Embryonic facial prominence (tissue), 1 donor: Measurements from ENCODE around the gene CFAP45.
A peak's percentile ranks its signal among the peaks of the same experiment; 100 is the strongest.

Experiments
- DNase-seq: peaks from one replicate; pipeline ENCODE4 v3.0.0-alpha.2; 2016; ENCODE audit errors: extremely low spot score

CFAP45 gene

DNA sequence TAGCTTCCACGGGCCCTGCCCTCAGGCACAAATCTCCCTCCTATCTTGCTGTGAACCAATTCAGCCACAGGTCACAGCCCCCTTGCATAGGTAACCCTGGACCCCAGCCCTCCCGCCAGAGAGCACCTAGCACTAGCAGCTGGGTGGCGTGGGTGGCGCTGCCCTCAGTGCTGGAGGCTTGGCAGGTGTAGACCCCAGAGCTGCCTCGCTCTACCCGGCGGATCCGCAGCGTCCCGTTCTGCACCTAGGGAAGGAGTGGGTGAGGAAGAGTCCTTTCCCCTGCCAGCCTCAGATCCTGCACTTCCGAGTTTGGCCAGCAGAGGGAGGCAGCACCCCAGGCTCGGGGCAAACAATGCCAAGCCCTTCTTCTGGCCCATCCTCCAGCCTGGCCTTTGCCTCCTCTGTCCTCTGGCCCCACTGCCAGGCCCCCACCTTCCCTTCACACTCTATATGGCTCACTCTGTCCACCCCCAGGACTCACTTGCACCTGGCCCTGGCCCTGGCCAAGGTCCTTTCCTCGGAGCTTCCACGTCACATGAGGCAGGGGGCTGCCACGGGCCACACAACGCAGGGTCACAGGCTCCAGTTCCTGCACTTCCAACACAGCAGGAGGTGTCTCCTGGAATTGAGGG lies 36.4 kb upstream of the CFAP45 start:
- DNase-seq, result no peak

DNA sequence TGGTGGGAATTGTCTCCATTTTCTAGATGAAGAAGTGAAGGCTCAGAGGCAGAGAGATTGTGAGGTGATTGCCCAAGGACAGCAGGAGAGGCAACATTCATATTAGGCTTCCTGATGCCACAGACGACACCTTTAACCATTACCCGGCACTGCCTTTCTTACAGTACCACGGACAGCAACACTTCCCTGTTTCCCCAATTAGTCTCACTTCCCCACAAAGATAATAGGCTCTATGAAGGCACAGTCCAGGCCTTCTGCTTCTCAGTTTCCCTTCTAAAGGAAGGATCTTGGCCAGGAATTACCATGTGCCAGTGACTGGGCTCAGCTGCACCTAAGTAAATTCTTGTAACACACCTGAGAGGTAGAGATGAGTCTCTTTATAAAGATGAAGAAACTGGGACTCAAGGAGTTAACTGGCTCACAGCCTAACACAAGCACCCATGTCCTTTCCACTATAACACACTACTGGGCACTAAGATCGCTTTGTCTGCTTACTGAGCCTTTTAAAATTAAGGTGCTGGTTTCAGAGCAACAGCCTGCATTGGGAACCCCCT lies 35.8 kb upstream of the CFAP45 start:
- DNase-seq, result no peak

DNA sequence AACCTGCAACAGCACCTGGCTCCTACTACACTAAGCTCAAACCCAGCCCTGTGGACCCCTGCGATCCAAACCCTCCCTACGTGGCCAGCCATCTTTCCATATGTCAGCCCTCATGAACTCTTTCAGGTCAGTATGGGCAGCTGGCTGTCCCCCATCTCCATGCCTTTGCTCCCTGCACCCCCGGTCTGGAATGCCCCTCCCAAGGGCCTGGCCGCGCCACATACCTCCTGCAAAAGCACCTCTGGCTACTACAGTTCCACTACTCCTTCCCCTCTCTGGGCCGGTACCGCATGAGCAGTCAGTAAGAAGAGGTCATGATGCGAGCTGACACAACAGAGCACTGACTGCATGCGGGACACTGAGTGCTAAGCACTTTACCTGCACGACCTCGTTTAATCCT lies 35.3 kb upstream of the CFAP45 start:
- DNase-seq, result no peak

DNA sequence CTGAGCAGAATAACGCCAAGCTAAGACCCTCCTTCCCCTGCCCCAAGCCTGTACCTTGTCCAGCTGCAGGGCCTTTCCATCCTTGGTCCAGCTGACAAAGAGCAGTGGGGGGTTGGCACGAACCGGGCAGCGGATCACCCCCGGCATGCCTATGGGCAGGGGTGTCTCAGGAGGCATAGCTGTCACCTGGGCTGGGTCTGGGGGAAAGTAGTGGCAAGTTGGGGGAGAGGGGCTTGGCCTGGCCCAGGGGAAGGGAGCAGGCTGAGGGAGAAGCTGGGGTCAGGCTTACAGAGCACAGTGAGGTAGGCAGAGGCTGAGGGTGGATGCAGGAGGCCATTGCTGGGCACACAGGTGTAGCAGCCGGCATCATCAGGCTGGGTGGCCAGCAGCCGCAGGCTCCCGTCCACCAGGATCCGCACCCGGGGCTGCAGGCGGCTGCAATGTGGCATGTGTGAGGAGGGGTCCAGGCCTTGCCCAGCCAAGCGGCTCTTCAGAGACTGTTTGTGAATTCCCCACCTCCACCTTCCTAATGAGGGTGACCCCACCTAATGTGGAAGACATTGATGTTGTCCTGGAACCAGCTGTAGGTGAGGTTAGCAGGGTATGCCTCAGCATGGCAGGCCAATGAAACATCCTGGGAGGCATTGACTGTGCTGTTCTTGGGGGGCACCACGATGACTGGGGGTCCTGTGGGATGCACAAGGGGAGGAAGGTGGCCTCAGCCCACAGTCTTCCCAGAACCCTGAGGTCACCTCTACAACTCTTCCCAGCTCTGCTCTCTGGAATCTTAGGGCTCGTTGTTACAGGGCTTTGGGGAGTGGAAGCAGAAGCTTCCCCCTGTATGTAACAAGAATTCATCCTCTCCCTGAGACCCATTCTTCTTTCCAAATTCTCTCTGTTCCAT lies 34.4 kb upstream of the CFAP45 start:
- no peak for DNase-seq

GRCh38 chr1:159933347-159933746 lies 33.4 kb upstream of the CFAP45 start:
- DNase-seq, result no peak

DNA sequence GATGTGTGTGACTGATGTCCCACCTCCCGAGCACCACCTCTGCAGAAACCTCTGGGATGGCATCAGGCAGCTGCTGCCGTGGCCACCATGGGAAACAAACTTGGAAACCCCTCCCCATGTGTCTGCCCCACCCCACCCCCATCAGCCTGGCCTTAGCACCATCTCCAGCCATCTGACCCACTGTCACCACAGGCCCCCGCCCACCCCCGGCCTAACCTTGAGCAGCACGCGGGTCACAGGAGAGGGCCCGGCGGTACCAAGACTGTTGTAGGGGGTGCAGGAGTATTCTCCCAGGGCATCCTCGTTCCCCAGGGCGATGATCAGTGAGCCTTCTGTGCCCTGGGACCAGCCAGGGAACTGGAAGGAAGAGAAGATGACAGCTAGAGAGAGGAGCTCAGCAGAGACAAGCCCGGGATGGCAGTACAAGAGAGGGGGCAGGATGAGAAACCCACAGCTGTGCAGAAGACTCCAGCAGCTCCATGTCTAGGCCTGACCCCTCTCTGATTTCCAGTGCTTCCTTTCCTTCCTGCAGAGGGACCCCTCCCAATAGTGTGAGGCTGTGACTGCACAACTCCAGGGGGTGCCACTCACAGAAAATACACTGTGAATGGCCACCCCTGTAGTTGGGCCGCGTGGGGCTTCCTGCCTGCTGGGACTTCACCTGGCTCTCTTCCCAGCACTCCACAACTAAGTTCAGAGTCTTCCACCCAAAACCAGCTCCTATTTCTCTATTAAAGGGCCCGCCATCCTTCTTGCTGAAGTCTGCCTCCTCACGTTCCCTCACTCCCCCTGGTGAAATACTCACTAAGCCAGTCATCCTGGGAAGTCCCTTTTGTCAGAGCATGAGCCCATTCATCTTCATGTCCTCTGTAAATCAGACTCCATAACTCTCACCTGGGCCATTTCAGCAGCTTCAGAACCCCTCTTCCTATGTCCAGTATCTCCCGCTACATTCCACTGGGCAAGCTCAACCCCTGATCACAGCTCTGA lies 32.6 kb upstream of the CFAP45 start:
- no peak for DNase-seq

- DNase-seq, result no peak
Measured at GRCh38 chr1:159931795-159932173, 31.8 kb upstream of the CFAP45 start.

DNA sequence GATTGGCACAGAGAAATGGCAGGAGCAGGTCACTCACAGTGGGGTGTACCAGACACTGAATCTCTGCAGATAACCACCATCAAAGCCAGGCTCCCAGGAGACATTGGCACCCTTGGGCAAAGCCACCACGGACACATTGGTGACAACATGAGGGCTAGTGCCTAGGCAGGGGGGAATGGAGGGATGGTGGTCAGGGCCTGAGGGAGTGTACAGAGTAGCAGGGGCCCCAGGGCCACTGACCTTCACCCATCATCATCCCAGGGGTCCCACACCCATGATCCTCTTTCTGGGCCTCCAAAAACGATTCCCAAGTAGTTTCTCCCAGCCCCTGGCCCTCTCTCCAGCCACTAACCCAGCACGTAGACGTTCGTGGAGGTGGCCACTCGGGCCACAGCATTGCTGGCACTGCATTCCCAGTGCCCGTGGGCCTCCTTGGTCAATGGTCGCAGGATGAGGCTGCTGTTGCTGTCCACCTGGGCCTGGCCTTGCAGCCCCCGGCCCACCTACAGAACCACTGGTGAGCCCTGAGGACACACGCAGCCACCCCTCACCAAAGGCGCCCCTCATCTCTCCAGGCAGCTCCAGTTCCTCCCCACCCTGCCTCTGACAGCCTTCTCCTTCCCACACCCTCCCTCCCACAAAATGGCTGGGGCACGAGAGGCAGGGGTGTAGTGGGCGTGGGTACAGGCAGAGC lies 31.3 kb upstream of the CFAP45 start:
- DNase-seq, result no peak

- no peak for DNase-seq
Measured at GRCh38 chr1:159930634-159931033, 30.7 kb upstream of the CFAP45 start.

DNA sequence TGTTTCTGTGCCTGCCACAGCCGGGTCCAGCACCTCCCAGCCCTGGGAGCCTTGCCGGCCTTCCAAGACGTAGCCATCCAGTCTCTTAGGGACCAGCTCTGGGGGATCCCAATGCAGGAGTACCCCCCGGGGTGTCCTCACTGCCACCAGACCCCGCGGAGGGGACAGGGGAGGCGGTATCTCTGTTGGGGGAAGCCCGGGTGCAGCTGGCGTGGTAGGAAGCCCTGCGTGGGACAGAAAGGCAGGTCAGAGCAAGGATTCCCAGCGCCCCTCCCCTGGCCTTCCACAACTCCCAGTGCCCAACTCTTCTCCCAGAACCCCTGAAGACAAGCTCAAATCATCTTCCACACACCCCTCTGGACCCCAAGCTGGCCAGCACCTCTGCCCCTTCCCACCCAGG lies 30.3 kb upstream of the CFAP45 start:
- no peak for DNase-seq

DNA sequence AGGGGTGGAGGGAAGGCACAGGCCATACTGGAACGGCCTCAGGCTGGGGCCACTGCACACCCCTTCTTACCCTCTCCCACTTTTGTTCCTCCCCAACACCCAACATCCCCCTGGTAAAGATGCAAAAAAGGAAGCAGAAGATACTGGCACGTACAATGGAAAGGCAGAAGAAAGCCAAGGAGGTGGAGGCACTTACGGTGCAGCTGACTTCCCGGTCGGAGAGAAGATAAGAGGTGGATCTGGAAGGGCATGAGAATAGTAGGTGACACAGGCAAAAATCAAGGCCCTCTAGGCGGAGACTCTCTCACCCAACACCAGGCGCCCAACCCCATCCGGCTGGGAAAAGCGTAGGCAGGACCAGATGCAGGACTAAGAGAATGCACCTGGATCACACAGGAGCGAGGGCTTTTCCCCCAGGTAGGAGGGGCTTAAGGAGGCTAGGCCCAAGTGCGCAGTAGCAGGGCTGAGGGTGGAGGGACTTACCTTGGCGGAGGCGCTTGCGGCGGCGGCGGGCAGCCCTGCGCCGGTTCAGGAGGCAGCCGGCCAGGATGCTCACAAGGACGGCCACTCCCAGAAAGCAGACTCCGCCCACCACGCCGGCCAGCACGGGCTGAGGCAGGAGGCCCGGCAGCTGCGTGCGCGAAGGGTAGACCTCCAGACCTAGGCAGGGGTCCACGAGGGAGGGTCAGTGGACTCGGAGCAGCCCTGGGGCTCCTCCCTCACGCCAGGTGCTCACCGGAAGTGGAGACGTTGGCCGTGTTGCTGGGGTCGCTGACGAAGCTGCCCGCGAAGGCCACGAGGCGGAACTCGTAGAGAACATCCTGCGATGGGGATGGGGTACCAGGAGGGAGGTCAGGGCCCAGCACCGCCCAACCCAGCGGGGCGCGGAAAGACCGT lies 29.4 kb upstream of the CFAP45 start:
- no peak for DNase-seq

DNA sequence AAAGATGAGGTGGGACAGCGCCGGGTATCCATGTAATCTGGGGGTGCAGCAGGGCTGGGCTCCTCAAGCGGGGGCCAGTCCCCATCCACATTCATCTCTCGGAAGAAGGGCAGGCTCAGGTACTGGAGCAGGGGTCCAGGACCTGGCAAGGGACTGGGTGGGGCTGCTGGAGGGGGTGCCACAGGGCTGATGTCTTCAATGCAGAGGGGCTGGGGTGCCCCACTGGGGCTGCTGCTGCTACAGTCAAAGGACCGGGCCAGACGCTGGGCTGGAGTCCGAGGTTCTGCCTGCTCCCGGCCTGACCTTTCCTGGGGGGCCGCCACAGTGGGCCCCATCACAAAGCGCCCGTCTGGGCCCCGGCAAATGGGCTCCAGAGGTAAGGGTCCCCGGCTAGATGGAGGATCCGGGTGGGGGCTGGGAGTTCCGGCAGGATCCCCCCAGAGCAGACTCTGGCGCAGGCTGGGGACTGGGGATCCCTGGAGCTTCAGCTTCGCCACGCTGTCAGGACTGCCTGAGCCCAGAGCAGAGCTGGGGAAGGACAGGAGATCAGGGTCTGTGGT lies 28.6 kb upstream of the CFAP45 start:
- DNase-seq, result no peak

GRCh38 chr1:159927849-159928431 lies 28.0 kb upstream of the CFAP45 start:
- no peak for DNase-seq

DNA sequence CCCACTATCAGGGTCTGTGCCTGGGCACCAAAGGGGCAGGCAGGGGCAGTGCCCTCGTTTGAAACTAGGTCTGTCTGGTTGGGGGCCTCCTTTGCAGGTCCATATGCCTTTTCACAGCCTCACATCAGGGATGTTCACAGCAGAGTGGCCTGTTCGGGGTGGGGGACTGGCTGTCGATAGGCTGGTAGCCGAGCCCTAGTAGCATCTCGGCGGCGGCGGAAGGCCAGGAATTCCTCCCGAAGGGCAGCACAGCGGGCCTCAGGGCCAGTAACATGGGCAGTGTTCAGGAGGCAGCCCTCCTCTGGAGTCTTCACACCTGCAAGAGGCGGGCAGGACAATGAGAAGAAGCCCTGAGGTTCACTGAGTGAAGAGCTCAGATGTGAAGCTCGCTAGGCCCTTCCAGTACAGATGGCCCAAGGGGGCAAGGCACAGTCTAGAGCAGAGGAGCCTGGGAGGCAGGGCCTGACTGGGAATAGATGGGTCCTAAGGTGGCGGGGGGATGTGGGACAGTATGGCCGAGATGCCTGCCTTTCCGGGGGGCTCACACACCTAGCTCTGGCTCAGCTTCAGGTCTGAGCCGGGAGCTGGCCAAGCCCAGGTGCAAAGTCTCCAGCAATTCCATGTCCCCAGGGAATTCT lies 27.4 kb upstream of the CFAP45 start:
- DNase-seq, result no peak

DNA sequence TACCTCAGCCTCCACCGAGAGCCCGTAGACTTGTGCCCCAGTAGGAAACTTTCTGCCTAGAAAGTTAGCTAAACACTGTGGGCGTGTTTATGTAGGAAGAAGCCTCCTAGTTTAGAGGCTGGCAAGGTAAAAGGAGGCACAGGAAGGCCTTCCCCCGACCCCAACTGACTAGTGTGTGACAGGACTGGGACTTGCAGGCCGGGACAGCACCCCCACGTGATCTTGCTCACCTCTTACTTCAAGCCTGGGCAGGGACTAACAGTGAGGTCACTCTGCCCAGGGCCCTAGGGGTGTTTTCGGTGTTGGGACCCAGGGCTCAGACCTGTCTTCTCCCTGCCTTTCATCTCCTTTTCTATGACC lies 25.7 kb upstream of the CFAP45 start:
- DNase-seq, result no peak

DNA sequence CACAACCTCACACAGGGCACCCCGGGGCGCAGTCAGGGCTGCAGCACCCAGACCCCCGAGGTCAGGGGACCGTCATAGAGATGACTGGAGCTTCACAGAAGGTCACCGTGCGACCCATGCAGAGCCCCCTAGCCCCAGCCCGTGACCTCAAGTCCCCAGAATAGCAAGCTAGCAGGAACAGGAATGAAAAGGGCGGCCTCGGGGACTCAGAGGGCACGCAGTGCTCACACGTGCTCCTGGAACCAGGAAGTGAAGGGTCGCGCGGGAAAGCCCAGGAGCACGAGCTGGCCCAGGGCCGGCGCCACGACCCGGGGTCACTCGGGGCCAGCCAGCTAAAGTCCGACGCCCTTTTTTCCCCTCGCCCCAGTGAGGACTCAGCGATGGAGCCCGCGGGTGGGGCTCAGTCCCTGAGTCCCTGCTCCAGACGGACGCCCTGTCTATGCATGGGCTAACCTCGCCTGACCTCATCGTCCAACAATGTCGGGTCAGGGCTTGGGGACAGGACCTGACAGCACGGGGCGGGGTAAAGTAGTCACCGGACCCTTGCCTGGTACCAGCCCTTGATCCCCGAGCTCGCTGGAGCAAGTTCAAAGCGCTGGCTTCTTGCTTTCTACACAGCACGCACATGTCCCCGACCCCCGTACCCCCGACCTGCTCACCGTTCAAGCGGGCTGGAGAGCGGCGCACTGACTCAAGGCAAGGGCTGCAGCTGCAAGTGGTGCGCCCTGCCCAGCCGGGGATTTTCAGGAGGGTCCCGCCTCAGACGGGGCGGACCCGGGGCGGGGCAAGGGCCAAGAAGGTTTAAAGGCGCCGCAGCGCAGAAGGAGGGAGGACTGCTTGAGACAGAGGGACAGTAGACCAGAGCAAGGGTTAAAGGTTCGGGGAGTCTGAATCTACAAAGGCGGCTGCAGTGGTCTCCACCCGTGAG lies 25.1 kb upstream of the CFAP45 start, which contains the start of gene TAGLN2:
TAGLN2 (minus strand) TSS at position 717 of the 928 bp plus-strand sequence. CDS start 4,998 bp downstream, outside the sequence.
- peak; percentile 80 for DNase-seq

- DNase-seq, result no peak
Measured at GRCh38 chr1:159924025-159924790, 24.2 kb upstream of the CFAP45 start.
